Vagina (tissue), 2 donors: ENCODE results near the gene RYR1. TPM values are rescaled to one million over a fixed set of nuclear protein-coding genes. Genes with fewer than 3 reads are reported as not detected.

ENCODE experiments used
- DNase-seq, 2 donors: peaks; one replicate each; pipeline ENCODE4 v3.0.0-alpha.2; 2017; ENCODE audit errors: extremely low spot score in 2 of 2
- H3K27ac ChIP-seq: fragments of 200-600 bp; sonication (generic); one replicate; pipeline ENCODE4 v1.5.1; 2019
- H3K27me3 ChIP-seq: fragments of 200-600 bp; sonication (generic); one replicate; pipeline ENCODE4 v1.5.1; 2019
- H3K36me3 ChIP-seq, 2 donors: fragments of 200-600 bp; sonication (generic); one replicate each; pipeline ENCODE4 v1.5.1; 2017 to 2019
- H3K4me1 ChIP-seq: fragments of 200-600 bp; sonication (generic); one replicate; pipeline ENCODE4 v1.5.1; 2019
- H3K4me3 ChIP-seq, 2 donors: fragments of 200-600 bp; sonication (generic); 1 replicate in 1 of 2; 2 replicates in 1 of 2; pipeline ENCODE4 v1.5.1; 2016 to 2019
- H3K9me3 ChIP-seq: fragments of 200-600 bp; sonication (generic); one replicate; pipeline ENCODE4 v1.5.1; 2019
- POLR2A ChIP-seq, 2 donors: fragments of 450-650 bp; IDR thresholded peaks; one replicate each; pipeline ENCODE4 v1.6.1; 2017; ENCODE audit warnings: antibody characterized with exemption in 2 of 2, mild to moderate bottlenecking in 2 of 2, moderate library complexity in 2 of 2
- POLR2AphosphoS5 ChIP-seq, 2 donors: sonication (generic); formaldehyde crosslinking; IDR thresholded peaks; one replicate each; pipeline ENCODE4 v1.9.0; 2017; ENCODE audit warnings: antibody characterized with exemption in 2 of 2, mild to moderate bottlenecking in 2 of 2, low read depth in 1 of 2; ENCODE audit not compliant: insufficient read depth in 1 of 2
- intact Hi-C: fragments of 100-400 bp; cut with DNase I; formaldehyde crosslinking; loops from one replicate; pipeline ENCODE4 v1.15.1; 2023
- total RNA-seq: library from RNA; depleted of rRNA; stranded (reverse); fragments of >200 nt; gene quantifications from one replicate; pipeline ENCODE4 v1.2.3, GENCODE V29; 2016
- TF ChIP-seq, protein P1 (sequence below), 3 experiments: fragments of 450-650 bp in 2 of 3; fragments of 200-600 bp in 1 of 3; sonication (generic) in 1 of 3; IDR thresholded peaks; one replicate each; pipeline ENCODE4 v1.5.1; 2017 to 2019; ENCODE audit warnings: antibody characterized with exemption in 3 of 3, mild to moderate bottlenecking in 2 of 3, moderate library complexity in 2 of 3

RYR1 gene
- total RNA-seq, 1 donor from 2014 or later: 1.5 TPM

DNA sequence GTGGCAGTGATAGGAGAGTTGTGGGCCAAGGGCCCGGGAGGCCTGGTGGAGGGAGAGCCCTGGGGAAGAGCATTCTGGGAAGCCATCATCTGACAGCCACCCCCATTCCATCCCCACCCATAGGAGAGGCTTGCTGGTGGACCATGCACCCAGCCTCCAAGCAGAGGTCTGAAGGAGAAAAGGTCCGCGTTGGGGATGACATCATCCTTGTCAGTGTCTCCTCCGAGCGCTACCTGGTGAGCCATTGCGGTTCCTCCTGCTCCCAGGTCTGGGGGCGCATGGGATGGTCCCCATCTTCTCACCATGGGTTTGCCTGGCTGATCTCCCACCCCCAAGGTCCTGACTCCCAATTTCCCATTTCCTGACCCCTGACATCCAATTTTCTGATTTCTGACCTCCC lies 10.5 kb downstream of the RYR1 start:
- no peaks in the 10 kb centered on the region for H3K36me3 ChIP-seq
- H3K27me3 ChIP-seq: no peaks in the 10 kb centered on the region
- H3K27ac ChIP-seq: no peak overlapping the region
- TF ChIP-seq, protein P1, sequence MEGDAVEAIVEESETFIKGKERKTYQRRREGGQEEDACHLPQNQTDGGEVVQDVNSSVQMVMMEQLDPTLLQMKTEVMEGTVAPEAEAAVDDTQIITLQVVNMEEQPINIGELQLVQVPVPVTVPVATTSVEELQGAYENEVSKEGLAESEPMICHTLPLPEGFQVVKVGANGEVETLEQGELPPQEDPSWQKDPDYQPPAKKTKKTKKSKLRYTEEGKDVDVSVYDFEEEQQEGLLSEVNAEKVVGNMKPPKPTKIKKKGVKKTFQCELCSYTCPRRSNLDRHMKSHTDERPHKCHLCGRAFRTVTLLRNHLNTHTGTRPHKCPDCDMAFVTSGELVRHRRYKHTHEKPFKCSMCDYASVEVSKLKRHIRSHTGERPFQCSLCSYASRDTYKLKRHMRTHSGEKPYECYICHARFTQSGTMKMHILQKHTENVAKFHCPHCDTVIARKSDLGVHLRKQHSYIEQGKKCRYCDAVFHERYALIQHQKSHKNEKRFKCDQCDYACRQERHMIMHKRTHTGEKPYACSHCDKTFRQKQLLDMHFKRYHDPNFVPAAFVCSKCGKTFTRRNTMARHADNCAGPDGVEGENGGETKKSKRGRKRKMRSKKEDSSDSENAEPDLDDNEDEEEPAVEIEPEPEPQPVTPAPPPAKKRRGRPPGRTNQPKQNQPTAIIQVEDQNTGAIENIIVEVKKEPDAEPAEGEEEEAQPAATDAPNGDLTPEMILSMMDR (IDR thresholded peaks at IDR 0.05): no peak
- TF ChIP-seq POLR2A (IDR thresholded peaks at IDR 0.05) (no peak), POLR2AphosphoS5 (IDR thresholded peaks at IDR 0.05; ENCODE audit: insufficient read depth in 1 of 2, low read depth in 1 of 2) (no peak)
- no peaks in the 10 kb centered on the region for H3K9me3 ChIP-seq
- no peaks in the 10 kb centered on the region for H3K4me1 ChIP-seq
- no peak overlapping the region for H3K4me3 ChIP-seq
- no peak for DNase-seq
- intact Hi-C loops: no loop called here

DNA sequence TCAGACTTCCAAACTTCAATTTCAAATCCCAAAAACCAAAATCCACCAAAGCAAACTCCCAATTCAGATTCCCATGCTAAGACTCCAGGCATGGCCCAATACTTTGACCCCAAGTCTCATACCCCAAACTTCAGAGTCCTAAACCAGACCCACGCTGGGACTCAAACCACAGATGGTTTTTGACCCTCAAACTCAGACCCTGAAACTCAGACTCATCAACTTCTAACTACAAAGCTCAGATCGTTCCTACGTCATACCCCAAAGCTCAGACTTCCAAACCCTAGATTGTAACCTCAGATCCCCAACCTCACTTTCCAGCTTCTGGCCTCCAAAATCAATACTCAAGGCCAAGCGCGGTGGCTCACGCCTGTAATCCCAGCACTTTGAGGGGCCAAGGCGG lies 11.9 kb downstream of the RYR1 start:
- no peak overlapping the region for H3K27ac ChIP-seq
- intact Hi-C loops: no loop called here
- no peaks in the 10 kb centered on the region for H3K36me3 ChIP-seq
- H3K27me3 ChIP-seq: no peaks in the 10 kb centered on the region
- DNase-seq: no peak
- no peaks in the 10 kb centered on the region for H3K9me3 ChIP-seq
- H3K4me3 ChIP-seq: no peak overlapping the region
- no peaks in the 10 kb centered on the region for H3K4me1 ChIP-seq
- TF ChIP-seq POLR2AphosphoS5 (IDR thresholded peaks at IDR 0.05; ENCODE audit: insufficient read depth in 1 of 2, low read depth in 1 of 2): no peak

DNA sequence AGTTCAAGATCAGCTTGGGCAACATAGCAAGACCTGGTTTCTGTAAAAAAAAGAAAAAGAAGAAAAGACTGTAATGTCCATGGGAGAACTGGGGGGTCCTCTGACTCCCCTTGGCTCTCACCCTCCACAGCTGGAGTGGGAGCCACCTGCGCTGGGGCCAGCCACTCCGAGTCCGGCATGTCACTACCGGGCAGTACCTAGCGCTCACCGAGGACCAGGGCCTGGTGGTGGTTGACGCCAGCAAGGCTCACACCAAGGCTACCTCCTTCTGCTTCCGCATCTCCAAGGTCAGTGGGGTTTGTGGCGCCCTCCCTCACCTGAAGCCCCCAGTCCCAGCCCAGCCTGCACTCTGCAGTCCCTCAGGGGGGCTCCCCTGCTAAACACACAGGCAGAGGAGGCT lies 14.7 kb downstream of the RYR1 start:
- Histone ChIP-seq H3K27me3 (no peaks in the 10 kb centered on the region), H3K27ac (no peak overlapping the region), H3K4me1 (no peaks in the 10 kb centered on the region), H3K9me3 (no peaks in the 10 kb centered on the region), H3K36me3 (no peaks in the 10 kb centered on the region), H3K4me3 (no peak overlapping the region)
- TF ChIP-seq POLR2A (IDR thresholded peaks at IDR 0.05) (no peak), POLR2AphosphoS5 (IDR thresholded peaks at IDR 0.05; ENCODE audit: insufficient read depth in 1 of 2, low read depth in 1 of 2) (no peak)
- TF ChIP-seq, protein P1 (IDR thresholded peaks at IDR 0.05): no peak
- no peak for DNase-seq
- intact Hi-C loops: no loop called here

DNA sequence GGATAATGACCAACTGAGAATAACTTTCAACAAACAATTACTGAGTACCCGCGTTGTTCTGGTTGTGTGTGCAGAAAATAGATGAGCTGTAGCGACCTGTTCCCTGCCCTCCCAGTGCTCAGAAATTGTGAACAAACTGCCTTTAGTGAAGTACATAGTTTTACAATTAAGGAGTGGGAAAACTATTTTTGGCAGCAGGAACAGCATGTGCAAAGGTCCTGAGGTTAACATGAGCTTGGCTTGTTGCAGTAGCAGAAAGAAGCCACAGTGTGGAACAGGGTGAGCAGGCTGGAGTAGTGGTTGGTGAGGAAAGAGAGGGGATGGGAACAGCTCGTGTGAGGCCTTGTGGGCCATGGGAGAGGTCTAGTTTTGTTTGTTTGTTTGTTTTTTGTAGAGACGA lies 16.0 kb downstream of the RYR1 start:
- Histone ChIP-seq H3K27me3 (no peaks in the 10 kb centered on the region), H3K9me3 (no peaks in the 10 kb centered on the region), H3K36me3 (no peaks in the 10 kb centered on the region), H3K4me3 (no peak overlapping the region), H3K4me1 (no peaks in the 10 kb centered on the region), H3K27ac (no peak overlapping the region)
- TF ChIP-seq, protein P1 (IDR thresholded peaks at IDR 0.05): no peak
- TF ChIP-seq POLR2AphosphoS5 (IDR thresholded peaks at IDR 0.05; ENCODE audit: insufficient read depth in 1 of 2, low read depth in 1 of 2): no peak
- TF ChIP-seq POLR2A (IDR thresholded peaks at IDR 0.05): no peak
- intact Hi-C loops: no loop called here
- DNase-seq: no peak

DNA sequence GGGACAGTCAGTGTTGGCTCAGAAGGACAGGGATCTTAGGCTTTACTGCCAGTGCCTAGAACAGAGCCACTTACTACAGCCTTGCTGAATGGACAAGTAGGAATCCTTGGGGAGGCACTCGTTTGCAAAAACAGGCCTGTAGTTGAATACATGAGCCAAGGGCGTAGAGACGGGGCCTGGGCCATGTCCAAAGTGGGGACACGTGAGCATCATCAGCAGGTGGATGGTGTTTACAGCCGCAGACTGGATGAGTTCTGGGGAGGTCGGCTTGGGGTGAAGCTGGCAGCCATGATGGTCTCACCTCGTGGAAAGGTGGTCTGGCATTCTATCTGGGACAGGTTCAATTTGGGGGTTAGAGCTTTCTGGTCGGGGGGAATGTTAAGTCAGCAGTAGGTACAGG lies 17.5 kb downstream of the RYR1 start:
- Histone ChIP-seq H3K4me3 (no peak overlapping the region), H3K36me3 (no peaks in the 10 kb centered on the region), H3K27me3 (no peaks in the 10 kb centered on the region), H3K9me3 (no peaks in the 10 kb centered on the region), H3K27ac (no peak overlapping the region), H3K4me1 (no peaks in the 10 kb centered on the region)
- no peak for DNase-seq
- intact Hi-C loops: no loop called here
- TF ChIP-seq, protein P1 (IDR thresholded peaks at IDR 0.05): no peak
- TF ChIP-seq POLR2AphosphoS5 (IDR thresholded peaks at IDR 0.05; ENCODE audit: insufficient read depth in 1 of 2, low read depth in 1 of 2): no peak
- TF ChIP-seq POLR2A (IDR thresholded peaks at IDR 0.05): no peak

DNA sequence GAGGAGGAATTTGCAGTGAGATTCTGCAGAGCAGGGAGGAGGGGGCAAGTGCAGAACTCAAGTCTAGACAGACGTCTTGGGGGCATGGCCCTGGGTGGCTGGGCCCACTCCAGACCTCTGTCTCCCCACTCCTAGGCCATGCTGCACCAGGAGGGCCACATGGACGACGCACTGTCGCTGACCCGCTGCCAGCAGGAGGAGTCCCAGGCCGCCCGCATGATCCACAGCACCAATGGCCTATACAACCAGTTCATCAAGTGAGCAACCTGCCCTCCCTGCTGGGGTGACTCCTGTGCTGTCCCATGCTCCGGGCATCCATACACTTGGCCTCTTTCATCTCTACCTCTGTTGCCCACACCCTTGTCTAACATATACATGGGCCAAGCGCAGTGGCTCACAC lies 18.1 kb downstream of the RYR1 start:
- Histone ChIP-seq H3K4me3 (no peak overlapping the region), H3K36me3 (no peaks in the 10 kb centered on the region), H3K27ac (no peak overlapping the region), H3K27me3 (no peaks in the 10 kb centered on the region), H3K9me3 (no peaks in the 10 kb centered on the region), H3K4me1 (no peaks in the 10 kb centered on the region)
- no peak for DNase-seq
- TF ChIP-seq, protein P1 (IDR thresholded peaks at IDR 0.05): no peak
- TF ChIP-seq POLR2AphosphoS5 (IDR thresholded peaks at IDR 0.05; ENCODE audit: insufficient read depth in 1 of 2, low read depth in 1 of 2) (no peak), POLR2A (IDR thresholded peaks at IDR 0.05) (no peak)
- intact Hi-C loops: no loop called here
